Measurements from ENCODE around the gene KRT82. TPM values are rescaled to one million over a fixed set of nuclear protein-coding genes. Genes with fewer than 3 reads are reported as not detected.

KRT82 gene
- total RNA-seq, 4 donors from 2014 or later = not detected

- ATAC-seq (ENCODE audit: low FRiP score) (no peak), DNase-seq (ENCODE audit: low spot score) (no peak)
- TF ChIP-seq, protein P1, sequence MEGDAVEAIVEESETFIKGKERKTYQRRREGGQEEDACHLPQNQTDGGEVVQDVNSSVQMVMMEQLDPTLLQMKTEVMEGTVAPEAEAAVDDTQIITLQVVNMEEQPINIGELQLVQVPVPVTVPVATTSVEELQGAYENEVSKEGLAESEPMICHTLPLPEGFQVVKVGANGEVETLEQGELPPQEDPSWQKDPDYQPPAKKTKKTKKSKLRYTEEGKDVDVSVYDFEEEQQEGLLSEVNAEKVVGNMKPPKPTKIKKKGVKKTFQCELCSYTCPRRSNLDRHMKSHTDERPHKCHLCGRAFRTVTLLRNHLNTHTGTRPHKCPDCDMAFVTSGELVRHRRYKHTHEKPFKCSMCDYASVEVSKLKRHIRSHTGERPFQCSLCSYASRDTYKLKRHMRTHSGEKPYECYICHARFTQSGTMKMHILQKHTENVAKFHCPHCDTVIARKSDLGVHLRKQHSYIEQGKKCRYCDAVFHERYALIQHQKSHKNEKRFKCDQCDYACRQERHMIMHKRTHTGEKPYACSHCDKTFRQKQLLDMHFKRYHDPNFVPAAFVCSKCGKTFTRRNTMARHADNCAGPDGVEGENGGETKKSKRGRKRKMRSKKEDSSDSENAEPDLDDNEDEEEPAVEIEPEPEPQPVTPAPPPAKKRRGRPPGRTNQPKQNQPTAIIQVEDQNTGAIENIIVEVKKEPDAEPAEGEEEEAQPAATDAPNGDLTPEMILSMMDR (IDR thresholded peaks at IDR 0.05) = no peak
Measured at GRCh38 chr12:52427083-52427482, 20.9 kb upstream of the KRT82 start.

DNA sequence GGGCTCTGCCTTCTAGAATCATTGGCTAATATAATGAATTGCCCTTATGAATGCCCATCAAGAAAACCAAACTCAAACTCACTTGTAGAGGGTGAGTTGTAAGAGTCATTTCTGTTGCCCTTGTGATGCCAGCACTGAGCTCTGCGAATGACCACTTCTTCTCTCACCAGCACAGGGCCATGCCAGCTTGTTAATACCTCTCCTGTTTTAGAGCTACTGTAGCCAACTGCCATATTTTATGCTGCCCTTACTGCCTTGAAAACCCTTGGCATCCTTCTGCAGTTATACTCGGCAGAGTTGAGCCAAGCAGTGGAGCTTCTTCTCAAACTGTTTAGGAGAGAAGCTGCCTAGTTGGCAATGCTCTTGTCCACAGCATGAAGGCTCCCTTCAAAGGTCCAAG, 19.9 kb upstream of the KRT82 start:
- TF ChIP-seq, protein P1 (IDR thresholded peaks at IDR 0.05) = no peak
- no peak for DNase-seq (ENCODE audit: low spot score)
- ATAC-seq (ENCODE audit: low FRiP score) = no peak

DNA sequence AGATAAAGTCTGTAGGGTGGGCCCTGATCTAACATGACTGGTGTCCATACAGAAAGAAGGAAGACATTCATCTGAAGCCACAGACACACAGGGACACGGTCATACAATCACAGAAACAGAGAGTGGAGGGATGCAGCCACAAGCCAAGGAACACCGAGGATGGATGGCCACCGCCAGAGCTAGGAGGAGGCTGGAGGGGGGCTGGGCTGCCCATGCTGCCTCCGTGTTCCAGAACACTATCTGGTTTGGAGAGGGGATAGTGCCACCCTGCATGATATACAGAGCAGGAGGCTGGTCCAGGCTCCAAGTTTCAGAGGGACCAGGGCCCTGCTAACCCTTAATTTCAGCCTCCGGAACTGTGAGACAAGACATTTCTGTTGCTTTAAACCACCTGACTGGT, 19.3 kb upstream of the KRT82 start:
- TF ChIP-seq, protein P1 (IDR thresholded peaks at IDR 0.05) = no peak
- DNase-seq (ENCODE audit: low spot score) (no peak), ATAC-seq (ENCODE audit: low FRiP score) (no peak)

DNA sequence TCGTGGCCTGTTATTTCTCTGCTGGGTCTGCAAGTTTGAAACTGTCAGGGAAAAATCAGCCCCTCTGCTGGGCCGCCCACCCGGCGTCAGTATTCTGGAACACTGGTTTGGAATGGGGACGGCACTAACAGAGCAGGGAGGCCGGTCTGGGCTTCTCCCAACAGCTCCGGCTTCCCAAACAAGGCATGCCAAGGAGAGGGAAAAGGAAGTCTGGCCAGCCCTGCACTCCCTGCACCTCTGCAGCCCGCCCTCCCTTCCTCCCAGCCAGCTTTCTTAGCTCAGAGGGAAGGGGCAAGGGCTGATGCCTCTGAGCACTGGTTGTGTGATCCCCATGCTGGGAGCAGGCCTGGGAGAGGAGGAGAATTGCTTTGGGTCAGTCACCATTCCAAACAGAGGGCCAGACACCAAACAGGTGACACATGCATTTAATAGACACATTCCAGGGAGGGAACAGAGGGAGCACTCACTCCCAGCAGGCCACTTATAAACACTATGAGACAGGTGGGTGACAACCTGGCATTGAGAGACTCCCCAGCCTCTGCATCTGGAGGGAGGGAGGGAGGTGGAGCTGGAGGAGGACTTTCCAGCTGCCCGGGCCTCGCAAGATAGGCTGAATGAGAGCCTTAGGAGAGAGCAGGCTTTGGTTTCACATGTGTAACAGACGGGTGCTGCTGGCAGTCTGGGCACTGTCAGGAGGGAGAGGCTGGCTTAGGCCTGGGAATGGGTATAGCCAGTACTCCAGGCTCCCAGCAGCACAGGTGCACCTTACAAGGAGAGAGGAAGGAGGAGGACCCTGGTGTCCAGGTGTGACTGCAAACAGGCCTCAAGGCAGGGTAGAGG, 17.7 kb upstream of the KRT82 start:
- ATAC-seq (ENCODE audit: low FRiP score) (peak; percentile 71), DNase-seq (ENCODE audit: low spot score) (no peak)
- TF ChIP-seq, protein P1 (IDR thresholded peaks at IDR 0.05) = no peak

- DNase-seq (ENCODE audit: low spot score) (no peak), ATAC-seq (ENCODE audit: low FRiP score) (peak; percentile 37)
- TF ChIP-seq, protein P1 (IDR thresholded peaks at IDR 0.05) = no peak
Measured at GRCh38 chr12:52423035-52423434, 16.9 kb upstream of the KRT82 start.

GRCh38 chr12:52419656-52420055, 13.5 kb upstream of the KRT82 start:
- DNase-seq (ENCODE audit: low spot score) = no peak
- TF ChIP-seq, protein P1 (IDR thresholded peaks at IDR 0.05) = no peak
- ATAC-seq (ENCODE audit: low FRiP score) = no peak

DNA sequence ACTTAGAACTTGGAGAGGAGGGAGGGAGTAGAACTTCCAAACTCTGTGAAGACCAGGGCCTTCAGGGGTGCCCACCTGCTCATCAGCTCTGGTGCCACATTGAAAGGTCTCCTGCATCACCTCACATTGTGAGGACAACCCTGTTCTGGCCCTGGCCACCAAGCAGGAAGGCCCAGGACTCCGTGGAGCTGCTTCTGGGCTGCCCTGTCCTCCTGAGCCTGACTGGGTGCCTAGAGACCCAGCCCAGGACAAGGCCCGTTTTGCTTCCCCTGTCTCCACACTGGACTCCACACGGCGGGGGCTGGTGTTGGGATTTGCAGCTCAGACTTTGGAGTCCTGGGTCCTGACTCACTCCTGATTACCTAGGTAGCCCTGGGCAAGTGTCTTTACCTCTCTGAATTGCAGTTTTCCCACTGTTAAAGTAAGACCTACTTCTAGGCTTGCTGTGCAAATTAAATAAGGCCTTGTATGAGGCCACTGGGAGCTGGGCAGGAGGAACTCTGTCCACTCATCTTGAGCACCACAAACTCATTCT, 12.5 kb upstream of the KRT82 start:
- DNase-seq (ENCODE audit: low spot score) = no peak
- ATAC-seq (ENCODE audit: low FRiP score) = no peak
- TF ChIP-seq, protein P1 (IDR thresholded peaks at IDR 0.05) = no peak
